Hepatocyte (in vitro differentiated cells): ENCODE results near the gene CACNA2D1.

Experiments used
- CTCF ChIP-seq: fragments of 200-600 bp; sonication (generic); IDR thresholded peaks from 2 replicates; pipeline ENCODE4 v1.5.1; 2016; ENCODE audit warnings: antibody characterized with exemption, mild to moderate bottlenecking; ENCODE audit not compliant: poor library complexity
- EZH2 ChIP-seq: fragments of 200-600 bp; sonication (generic); IDR thresholded peaks from 2 replicates; pipeline ENCODE4 v1.6.1; 2016; ENCODE audit warnings: antibody characterized with exemption, mild to moderate bottlenecking, borderline replicate concordance

GRCh38 chr7:82202107-82202506 lies 241.5 kb downstream of the CACNA2D1 start:
- TF ChIP-seq CTCF (no peak), EZH2 (no peak)
